SK-N-SH (cell line): ENCODE results near the gene GPR107. TPM values are rescaled to one million over a fixed set of nuclear protein-coding genes. Genes with fewer than 3 reads are reported as not detected.

Experiments used
- CTCF ChIA-PET: fragments of 300-600, 350-600 bp; formaldehyde crosslinking; extraction: SDS; loops from one replicate; lab custom pipeline; 2021; lab: Yijun Ruan, JAX
- POLR2A ChIA-PET: fragments of 350-600 bp; sonication (Branson Sonifier 250); formaldehyde crosslinking; extraction: SDS; loops from one replicate; lab custom pipeline; 2020; ENCODE audit warnings: antibody characterized with exemption, inconsistent platforms; lab: Yijun Ruan, JAX
- DNase-seq: peaks from one replicate; pipeline ENCODE4 v3.0.0; 2012
- H2AFZ ChIP-seq: fragments of 200-600 bp; sonication (generic); 2 replicates; pipeline ENCODE4 v1.8.1; 2016; ENCODE audit warnings: antibody characterized with exemption, mild to moderate bottlenecking, low read depth
- H3F3A ChIP-seq: fragments of 200-600 bp; sonication (generic); replicated peaks from 2 replicates; pipeline ENCODE3; 2016; ENCODE audit warnings: antibody characterized with exemption, mild to moderate bottlenecking; ENCODE audit not compliant: insufficient read depth
- H3K27ac ChIP-seq, 2 experiments: fragments of 200-500 bp in 1 of 2; fragments of 200-600 bp in 1 of 2; sonication (Bioruptor generic) in 1 of 2; sonication (generic), shearing (Covaris generic) in 1 of 2; 2 replicates each; pipeline versions ENCODE4 v1.5.1 to v1.6.1; 2014 to 2016; ENCODE audit warnings: low read depth in 2 of 2, inconsistent platforms in 1 of 2, low read length in 1 of 2, mild to moderate bottlenecking in 1 of 2, mixed read lengths in 1 of 2
- H3K27me3 ChIP-seq: fragments of 200-600 bp; sonication (generic), shearing (Covaris generic); 2 replicates; pipeline ENCODE4 v1.6.1; 2016; ENCODE audit warnings: mixed run types; ENCODE audit not compliant: insufficient read depth
- H3K36me3 ChIP-seq, 2 experiments: fragments of 200-500 bp in 1 of 2; fragments of 200-600 bp in 1 of 2; sonication (Bioruptor generic) in 1 of 2; sonication (generic) in 1 of 2; replicated peaks in 1 of 2; 2 replicates each; pipeline versions ENCODE3 to v1.5.1; 2014 to 2016; ENCODE audit warnings: low read length in 1 of 2, mild to moderate bottlenecking in 1 of 2; ENCODE audit not compliant: insufficient read depth in 2 of 2, control insufficient read depth in 1 of 2
- H3K4me1 ChIP-seq, 2 experiments: fragments of 200-500 bp in 1 of 2; fragments of 200-600 bp in 1 of 2; sonication (Bioruptor generic) in 1 of 2; sonication (generic), shearing (Covaris generic) in 1 of 2; 2 replicates each; pipeline versions ENCODE4 v1.5.1 to v1.6.1; 2014 to 2016; ENCODE audit warnings: low read depth in 1 of 2, low read length in 1 of 2, mixed run types in 1 of 2; ENCODE audit not compliant: insufficient read depth in 2 of 2, control insufficient read depth in 1 of 2
- H3K4me2 ChIP-seq: fragments of 200-600 bp; sonication (generic), shearing (Covaris generic); 2 replicates; pipeline ENCODE4 v1.6.1; 2017; ENCODE audit warnings: mixed run types
- H3K4me3 ChIP-seq, 2 experiments: fragments of 200-500 bp in 1 of 2; fragments of 200-600 bp in 1 of 2; sonication (Bioruptor generic) in 1 of 2; sonication (generic), shearing (Covaris generic) in 1 of 2; 2 replicates each; pipeline versions ENCODE4 v1.5.1 to v1.8.1; 2014 to 2016; ENCODE audit warnings: low read depth in 2 of 2, inconsistent platforms in 1 of 2, low read length in 1 of 2, mild to moderate bottlenecking in 1 of 2, mixed read lengths in 1 of 2, moderate library complexity in 1 of 2
- H3K79me2 ChIP-seq: fragments of 200-600 bp; sonication (generic); 2 replicates; pipeline ENCODE4 v1.8.1; 2017; ENCODE audit warnings: mild to moderate bottlenecking; ENCODE audit not compliant: insufficient read depth
- H3K9ac ChIP-seq: fragments of 200-600 bp; sonication (generic); 2 replicates; pipeline ENCODE4 v1.6.1; 2017; ENCODE audit warnings: mixed run types
- H3K9me2 ChIP-seq: fragments of 200-600 bp; sonication (generic); 2 replicates; pipeline ENCODE4 v1.6.1; 2017; ENCODE audit warnings: mixed run types
- H3K9me3 ChIP-seq: fragments of 200-600 bp; sonication (generic); 2 replicates; pipeline ENCODE4 v1.6.1; 2017; ENCODE audit warnings: mixed run types, mild to moderate bottlenecking, moderate library complexity
- H4K20me1 ChIP-seq: fragments of 200-600 bp; sonication (generic); 2 replicates; pipeline ENCODE4 v1.6.1; 2017; ENCODE audit warnings: mild to moderate bottlenecking, mixed run types; ENCODE audit not compliant: insufficient read depth
- EZH2phosphoT487 ChIP-seq: fragments of 200-600 bp; sonication (generic); IDR thresholded peaks from 2 replicates; pipeline ENCODE4 v1.6.1; 2017; ENCODE audit warnings: low read depth, mixed run types, mild to moderate bottlenecking, antibody characterized with exemption, moderate library complexity, borderline replicate concordance
- FOXM1 ChIP-seq: IDR thresholded peaks from 2 replicates; pipeline ENCODE4 v1.4.0; 2012; ENCODE audit warnings: low read depth, mild to moderate bottlenecking
- GABPA ChIP-seq: IDR thresholded peaks from 2 replicates; pipeline ENCODE4 v1.4.0; 2012; ENCODE audit warnings: low read depth, mild to moderate bottlenecking
- MAX ChIP-seq: IDR thresholded peaks from 2 replicates; pipeline ENCODE4 v1.4.0; 2012; ENCODE audit warnings: low read depth
- MEF2A ChIP-seq: IDR thresholded peaks from 2 replicates; pipeline ENCODE4 v1.4.0; 2012; ENCODE audit warnings: low read depth, borderline replicate concordance
- NFIC ChIP-seq: IDR thresholded peaks from 2 replicates; pipeline ENCODE4 v1.4.0; 2012; ENCODE audit warnings: borderline replicate concordance
- NRF1 ChIP-seq: IDR thresholded peaks from 2 replicates; pipeline ENCODE4 v1.6.1; 2012; ENCODE audit warnings: low read depth, mild to moderate bottlenecking, low read length
- PBX3 ChIP-seq: IDR thresholded peaks from 2 replicates; pipeline ENCODE4; 2012
- RCOR1 ChIP-seq: fragments of 150-350 bp; IDR thresholded peaks from 2 replicates; pipeline ENCODE4 v1.6.1; 2017; ENCODE audit warnings: antibody characterized with exemption, low read length
- RFX5 ChIP-seq: IDR thresholded peaks from 2 replicates; pipeline ENCODE4 v1.6.1; 2012; ENCODE audit warnings: mild to moderate bottlenecking, improper control_type of control experiment, low read length
- SIN3A ChIP-seq: IDR thresholded peaks from 2 replicates; pipeline ENCODE4 v1.6.1; 2012; ENCODE audit warnings: low read depth, mild to moderate bottlenecking, low read length, moderate library complexity, borderline replicate concordance
- USF1 ChIP-seq: IDR thresholded peaks from 2 replicates; pipeline ENCODE4 v1.4.0; 2012; ENCODE audit warnings: low read depth, borderline replicate concordance
- WGBS: methylation state at CpG from one replicate; pipeline ENCODE4 v1.1.6; 2017; ENCODE audit warnings: low lambda C conversion rate; 5-methylcytosine and 5-hydroxymethylcytosine counted together
- polyA plus RNA-seq, 3 experiments: library from polyadenylated mRNA; depleted of rRNA; stranded (reverse); fragments of >200 nt; gene quantifications; 2 replicates each; pipeline ENCODE4 v1.2.3, GENCODE V29; 2012
- TF ChIP-seq, protein P1 (sequence below): IDR thresholded peaks from 2 replicates; pipeline ENCODE4 v1.6.1; 2012; ENCODE audit warnings: mild to moderate bottlenecking, low read depth, low read length, moderate library complexity

The GPR107 gene
- polyA plus RNA-seq, 1 of the 3 experiments (the other 2 are of a cell fraction): 23.0 TPM

DNA sequence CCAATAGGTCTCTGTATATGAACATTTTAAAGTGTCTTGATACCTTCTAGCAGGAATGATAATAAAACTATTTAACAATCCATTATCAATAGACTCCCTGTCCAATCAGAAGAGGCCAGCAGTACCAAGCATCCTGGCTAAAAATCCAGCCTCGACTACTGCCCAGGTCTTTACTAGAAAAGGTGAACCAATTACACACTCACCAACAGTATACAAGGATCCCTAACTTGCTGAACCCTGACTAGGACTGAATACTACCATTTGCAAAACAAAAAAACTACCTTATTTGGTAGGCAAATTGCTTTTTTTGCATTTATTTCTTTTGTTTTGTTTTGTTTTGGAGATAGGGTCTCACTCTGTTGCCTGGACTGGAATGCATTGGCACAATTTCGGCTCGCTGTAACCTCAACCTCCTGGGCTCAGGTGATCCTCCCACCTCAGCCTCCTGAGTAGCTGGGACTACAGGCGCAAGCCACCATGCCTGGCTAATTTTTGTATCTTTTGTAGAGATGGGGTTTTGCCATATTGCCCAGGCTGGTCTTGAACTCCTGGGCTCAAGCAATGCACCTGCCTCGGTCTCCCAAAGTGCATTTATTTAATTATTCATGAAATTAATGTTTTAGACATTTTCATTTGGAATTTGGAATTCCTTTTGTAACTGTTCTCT is 38.2 kb upstream of the GPR107 start:
- Histone ChIP-seq H3K36me3 (peaks cover 0 to 4% of the 10 kb centered on the region in 2 experiments), H3K27me3 (no peaks in the 10 kb centered on the region), H3F3A (peaks cover 6% of the 10 kb centered on the region), H4K20me1 (peaks cover 9% of the 10 kb centered on the region; the same call in 1 of the 2 replicates), H3K27ac (no peak overlapping the region), H3K79me2 (peaks cover 46% of the 10 kb centered on the region), H3K9ac (no peak overlapping the region), H3K4me1 (no peaks in the 10 kb centered on the region), H3K4me2 (no peak overlapping the region), H3K9me2 (no peaks in the 10 kb centered on the region), H2AFZ (no peak overlapping the region), H3K9me3 (no peaks in the 10 kb centered on the region), H3K4me3 (no peak overlapping the region)
- no peak for DNase-seq
- POLR2A ChIA-PET: no interaction called here
- CTCF ChIA-PET: interaction anchor here (1.1 kb wide), 1 partner anchor 25 kb away, joined by 3 read pairs; no protein-coding TSS in a partner anchor
- WGBS: 98% methylated on average over 5 of the region's 5 CpGs
- TF ChIP-seq FOXM1: no peak
- TF ChIP-seq MEF2A: no peak
- no peak for TF ChIP-seq NRF1
- TF ChIP-seq USF1: no peak
- TF ChIP-seq NFIC: no peak
- TF ChIP-seq SIN3A: no peak
- TF ChIP-seq PBX3: no peak
- TF ChIP-seq, protein P1, sequence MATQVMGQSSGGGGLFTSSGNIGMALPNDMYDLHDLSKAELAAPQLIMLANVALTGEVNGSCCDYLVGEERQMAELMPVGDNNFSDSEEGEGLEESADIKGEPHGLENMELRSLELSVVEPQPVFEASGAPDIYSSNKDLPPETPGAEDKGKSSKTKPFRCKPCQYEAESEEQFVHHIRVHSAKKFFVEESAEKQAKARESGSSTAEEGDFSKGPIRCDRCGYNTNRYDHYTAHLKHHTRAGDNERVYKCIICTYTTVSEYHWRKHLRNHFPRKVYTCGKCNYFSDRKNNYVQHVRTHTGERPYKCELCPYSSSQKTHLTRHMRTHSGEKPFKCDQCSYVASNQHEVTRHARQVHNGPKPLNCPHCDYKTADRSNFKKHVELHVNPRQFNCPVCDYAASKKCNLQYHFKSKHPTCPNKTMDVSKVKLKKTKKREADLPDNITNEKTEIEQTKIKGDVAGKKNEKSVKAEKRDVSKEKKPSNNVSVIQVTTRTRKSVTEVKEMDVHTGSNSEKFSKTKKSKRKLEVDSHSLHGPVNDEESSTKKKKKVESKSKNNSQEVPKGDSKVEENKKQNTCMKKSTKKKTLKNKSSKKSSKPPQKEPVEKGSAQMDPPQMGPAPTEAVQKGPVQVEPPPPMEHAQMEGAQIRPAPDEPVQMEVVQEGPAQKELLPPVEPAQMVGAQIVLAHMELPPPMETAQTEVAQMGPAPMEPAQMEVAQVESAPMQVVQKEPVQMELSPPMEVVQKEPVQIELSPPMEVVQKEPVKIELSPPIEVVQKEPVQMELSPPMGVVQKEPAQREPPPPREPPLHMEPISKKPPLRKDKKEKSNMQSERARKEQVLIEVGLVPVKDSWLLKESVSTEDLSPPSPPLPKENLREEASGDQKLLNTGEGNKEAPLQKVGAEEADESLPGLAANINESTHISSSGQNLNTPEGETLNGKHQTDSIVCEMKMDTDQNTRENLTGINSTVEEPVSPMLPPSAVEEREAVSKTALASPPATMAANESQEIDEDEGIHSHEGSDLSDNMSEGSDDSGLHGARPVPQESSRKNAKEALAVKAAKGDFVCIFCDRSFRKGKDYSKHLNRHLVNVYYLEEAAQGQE: no peak
- no peak for TF ChIP-seq MAX
- TF ChIP-seq GABPA: no peak
- TF ChIP-seq EZH2phosphoT487: no peak
- TF ChIP-seq RCOR1: no peak
- TF ChIP-seq RFX5: no peak
